ENCODE results near the gene NFATC2.

The NFATC2 gene

DNA sequence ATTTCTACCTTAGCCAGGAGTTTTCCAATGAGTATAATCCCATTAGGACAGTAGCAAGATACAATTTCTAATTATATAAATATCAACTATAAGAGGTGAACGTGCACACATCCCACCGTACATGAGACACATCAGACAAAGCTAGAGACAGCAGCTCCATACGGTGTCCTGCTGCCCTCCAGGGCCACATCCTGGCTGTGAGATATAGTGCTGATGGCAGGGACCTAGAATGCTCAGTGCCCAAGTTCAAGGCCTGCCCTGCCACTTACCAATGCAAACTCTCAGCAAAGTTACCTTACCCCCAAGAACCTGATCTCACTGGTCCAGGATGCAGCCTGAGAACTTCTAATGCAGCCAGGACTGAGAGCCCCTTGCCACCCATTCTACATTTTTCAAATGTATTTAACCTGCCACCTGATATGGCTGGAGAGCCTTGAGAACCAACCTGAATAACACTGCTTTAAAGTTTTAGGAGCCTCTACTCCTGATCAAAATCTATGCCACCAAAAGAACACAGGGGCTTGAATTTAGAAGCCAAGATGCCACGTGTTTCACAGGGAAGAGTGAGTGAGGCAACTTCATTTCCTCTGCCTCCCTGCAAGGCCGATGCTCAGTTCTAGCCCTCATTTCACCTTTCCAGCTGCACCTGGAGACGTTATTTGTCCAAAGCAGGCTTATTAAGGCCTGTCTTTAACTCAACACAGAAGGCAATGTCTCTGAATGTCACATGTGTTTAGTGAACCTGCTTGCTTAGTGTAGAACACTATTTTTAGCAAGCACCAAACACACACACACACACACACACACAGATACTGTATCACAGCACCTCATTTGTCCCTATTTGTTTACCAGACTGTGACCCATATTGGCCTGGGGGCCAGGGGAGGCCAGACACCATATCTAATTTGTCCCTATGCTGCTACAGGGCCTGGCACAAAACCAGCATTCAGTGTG, 6.1 kb downstream of the NFATC2 start:
- DNase-seq (ENCODE audit: low read depth), result no peak

DNA sequence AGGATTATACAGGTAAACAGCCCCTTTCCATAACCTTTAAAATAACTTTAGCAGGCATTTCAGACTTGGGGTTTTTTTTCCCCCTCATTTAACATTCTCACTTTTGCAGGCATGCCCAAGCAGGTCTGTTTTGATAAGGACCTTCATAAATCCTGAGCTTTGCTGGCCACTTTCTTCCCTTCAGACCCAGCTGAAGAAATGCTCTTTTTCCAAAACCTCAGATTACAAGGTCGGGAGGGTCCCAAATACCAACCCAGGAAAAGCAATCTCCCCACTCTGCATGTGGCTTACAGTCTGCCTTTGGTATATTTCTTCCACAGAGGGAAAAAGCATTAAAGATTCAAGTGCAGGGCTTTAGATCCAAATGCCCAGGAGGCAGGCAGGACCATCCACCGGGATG, 6.8 kb downstream of the NFATC2 start:
- DNase-seq (ENCODE audit: low read depth), result no peak

DNA sequence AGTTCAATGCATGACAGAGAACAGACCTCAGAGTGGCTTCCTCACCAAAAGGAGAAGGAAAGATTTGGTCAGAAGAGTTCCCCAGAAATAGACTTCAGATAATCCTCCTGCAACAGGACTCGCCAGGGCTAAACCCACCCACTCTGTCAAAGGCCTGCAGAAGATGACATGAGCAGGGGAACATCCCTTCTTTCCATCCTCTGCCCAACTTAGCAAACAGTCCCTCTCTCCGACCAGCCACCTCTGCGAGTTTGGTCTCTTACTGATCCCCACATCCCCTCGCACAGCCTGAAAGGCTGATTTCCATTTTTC, 7.5 kb downstream of the NFATC2 start:
- DNase-seq (ENCODE audit: low read depth), result no peak

DNA sequence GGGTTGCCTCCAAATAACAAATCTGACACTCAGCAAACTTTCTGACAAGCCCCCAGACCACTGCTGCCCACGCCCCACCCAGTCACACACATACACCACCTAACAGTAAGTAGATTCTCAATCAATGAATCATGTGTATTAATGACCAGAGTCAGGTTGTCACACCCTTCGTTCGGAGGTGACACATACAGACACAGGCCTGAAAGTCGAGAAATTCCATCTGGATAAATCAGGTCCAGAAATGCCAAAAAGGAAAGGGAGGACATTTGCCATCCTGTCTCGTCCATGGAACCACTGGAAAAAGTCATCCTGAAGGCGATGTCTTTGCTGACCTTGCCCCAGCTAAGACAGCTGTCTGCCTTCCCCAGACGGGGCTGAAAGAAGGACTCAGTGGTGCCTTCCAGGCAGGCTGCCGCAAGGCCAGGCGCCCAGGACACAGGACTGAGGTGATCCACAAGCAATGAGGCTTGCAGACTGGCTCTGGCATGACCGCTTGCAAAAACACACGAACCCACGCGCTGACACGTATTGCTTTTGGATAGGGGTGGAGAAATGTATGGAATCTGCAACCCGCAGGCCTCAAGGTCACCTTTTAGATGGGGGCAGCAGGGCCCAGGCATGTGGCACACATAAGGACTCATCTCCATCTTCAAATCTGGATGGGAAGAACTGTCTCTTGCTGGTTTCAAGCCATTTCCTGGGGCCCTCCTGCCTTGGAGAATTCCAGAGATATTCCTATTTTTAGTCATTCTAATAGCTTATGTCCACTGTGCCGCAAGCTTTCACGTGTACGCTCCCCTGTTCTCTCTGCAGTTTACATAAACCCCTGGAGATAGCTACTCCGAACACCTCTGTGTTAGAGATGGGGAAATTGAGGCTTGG, 9.0 kb downstream of the NFATC2 start:
- no peak for DNase-seq (ENCODE audit: low read depth)

DNA sequence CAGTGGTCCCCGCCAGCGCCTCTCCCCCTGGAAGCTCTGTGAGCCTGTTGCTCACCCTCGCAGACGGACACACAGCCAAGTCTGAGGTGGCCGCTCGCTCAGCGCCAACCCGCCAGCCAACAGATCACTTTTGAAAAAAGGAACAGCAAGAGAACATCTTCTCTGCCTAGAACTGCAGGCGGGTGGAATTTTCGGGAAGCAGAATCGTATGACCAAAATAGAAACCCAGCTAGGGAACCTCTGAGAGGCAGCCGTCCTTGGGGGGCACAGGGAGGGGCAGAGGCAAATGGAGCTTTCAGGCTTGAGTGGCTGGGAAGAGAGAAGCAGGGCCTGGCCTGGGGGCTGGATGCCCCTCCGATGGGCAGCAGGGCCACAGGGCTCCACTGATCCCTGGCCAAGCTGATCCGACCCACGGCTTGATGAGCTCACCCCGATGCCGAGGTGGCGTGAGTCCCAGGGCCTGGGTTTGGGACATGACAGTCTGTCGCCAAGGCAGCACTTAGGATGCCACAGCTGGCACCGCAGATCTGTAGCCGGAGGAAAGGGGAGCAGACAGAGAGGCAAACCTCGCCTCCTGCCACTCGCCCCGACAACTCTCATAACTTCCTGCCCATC, 9.8 kb downstream of the NFATC2 start:
- peak; percentile 25 for DNase-seq (ENCODE audit: low read depth)

DNA sequence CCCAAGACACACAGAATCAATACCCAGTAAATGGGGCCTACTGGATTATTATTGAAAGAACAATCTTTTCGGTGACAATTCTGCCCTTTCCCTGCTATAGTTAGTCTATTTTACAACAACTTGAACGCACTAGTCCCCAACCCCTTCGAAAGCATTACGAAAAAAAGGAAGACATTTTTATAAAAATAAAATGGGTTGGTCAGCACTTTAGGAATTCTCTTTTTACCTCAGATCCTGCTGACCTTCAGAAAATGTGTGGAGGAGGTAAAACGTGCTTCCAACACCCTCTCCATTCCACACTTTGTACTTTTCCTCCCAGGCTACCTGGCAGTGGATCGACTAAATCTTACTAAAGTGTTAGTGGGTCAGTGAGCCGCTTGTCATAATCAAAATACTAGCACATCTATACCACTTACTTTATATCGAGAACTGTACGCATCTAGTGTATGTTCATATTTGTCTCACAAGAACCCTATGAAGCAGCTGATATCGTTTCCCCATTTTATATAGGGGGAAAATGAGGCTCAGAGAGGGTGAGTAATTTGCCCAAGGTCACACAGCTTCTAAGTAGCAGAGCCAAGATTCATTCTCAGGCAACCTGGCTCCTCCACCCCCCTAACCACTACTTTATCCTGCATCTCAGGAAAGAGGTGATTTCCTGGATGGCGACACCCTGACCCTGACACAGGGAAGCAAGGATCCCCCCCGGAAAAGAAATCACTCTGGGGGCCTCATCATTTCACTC, 10.6 kb downstream of the NFATC2 start:
- DNase-seq (ENCODE audit: low read depth), result no peak

DNA sequence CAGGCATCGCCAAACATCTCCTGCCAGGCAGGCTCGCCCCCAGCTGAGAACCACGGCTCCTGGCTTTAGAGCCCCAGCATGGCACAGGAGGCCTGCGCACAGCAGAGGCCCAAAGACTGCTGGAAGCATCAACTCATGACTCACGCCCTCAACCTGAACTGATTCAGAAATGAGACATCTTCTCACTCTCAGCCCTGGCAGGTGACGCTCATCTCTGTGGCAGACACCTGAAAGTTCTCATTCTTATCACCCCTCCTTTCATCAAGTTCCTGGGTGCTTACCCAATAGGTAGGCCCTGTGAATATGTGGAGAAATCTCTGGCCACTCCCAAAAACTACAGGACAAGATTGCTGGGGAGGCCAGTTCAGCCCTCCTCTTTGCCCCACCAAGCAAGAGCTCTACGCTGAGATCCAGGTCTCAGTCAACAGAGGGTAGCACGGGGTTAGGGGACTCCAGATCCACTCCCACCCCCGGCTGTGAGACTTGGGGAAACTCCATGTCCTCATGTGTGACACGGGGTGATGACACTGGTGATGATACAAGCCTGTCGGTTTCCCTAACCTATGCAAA, 11.3 kb downstream of the NFATC2 start:
- no peak for DNase-seq (ENCODE audit: low read depth)

DNA sequence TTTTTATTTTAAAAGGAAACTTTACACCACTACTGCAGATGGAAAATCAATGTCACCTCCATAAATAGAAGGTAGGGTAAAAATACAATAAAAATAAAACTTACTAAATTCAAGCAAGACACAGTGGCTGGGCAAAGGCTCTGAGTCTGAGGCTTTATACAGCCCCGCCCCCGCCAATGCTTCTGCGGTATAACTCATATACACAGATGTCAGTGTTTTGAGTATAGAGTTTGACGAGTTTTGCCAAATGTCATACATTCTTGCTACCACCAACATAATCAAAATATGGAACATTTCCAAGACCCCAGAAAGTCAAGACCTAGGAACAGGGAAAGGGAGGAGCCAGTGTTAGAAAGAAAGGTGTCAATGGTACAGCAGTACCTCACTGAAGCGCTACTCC, 12.8 kb downstream of the NFATC2 start:
- no peak for DNase-seq (ENCODE audit: low read depth)

DNA sequence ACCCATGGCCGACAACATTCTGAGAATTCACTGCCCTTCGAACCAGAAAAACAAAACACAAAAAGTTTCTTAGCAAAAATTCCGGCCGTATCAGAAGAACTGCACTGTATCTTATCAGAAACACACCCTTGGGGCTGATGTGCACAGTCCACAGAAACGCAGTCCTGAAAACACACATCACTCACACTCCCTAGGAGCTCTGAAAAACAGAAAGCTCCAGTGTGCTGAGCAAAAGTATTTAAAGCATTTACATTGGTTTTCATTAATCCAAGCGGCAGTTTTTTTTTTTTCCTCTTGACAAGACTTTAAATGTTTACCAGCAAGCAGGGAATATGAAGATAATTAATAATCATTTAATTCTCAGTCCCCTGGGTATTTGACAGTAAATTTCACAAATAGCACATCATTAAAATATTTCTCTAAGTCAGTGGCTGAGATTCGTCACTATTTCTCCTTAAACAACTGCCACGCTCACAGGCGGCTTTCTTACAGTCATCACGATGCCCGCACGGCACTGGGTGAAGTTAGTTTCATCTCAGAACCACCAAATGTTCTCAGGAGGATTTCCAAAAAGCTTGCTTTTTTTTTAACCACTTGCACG, 13.3 kb downstream of the NFATC2 start:
- peak; percentile 48 for DNase-seq (ENCODE audit: low read depth)

DNA sequence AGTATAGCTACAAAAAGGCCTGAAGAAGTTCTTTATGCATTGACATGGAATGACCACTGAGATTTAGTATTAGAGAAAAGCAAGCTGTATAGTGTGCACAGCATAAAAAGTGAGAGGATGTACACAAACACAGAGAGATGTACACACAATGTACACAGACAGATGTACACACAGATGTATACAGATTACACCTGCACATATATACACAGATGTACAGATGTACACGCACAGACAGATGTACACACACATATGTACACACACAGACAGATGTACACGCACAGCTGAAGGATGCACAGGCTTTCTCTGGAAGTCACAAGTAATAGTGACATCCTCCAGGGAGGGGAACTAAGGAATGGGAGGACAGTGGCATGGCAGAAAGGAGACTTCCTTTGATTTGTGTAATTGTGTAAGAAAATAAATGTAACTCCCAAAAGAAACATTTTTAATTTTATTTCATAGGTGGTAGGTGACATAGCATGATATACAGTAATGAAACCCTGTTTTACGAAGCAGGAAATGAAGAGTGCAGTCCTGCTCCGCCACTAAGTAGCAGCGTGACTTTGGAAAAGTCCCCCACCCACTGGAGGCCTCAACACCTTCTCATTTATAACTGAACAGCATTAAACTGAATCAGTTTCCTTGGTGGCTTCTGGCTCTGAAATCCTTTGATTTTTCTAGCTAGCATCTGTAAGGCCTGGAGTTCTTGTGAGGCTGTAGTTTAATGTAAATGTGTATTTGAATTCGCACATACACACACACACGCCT, 14.1 kb downstream of the NFATC2 start:
- DNase-seq (ENCODE audit: low read depth), result no peak

DNA sequence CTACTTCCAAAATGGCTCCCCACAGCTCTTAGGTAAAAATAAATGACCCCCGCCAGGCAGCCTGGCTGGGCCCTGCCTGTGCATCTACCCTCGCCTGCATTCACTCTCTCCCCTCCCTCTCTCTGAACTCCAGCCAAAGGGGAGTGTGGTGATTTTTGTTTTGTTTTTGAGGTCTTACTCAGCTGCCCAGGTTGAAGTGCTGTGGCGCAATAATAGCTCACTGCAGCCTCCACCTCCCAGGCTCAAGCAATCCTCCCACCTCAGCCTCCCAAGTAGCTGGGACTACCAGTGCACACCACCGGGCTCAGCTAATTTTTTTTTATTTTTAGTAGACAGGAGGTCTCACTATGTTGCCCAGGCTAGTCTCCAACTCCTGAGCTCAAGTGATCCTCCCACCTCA, 15.8 kb downstream of the NFATC2 start:
- no peak for DNase-seq (ENCODE audit: low read depth)

DNA sequence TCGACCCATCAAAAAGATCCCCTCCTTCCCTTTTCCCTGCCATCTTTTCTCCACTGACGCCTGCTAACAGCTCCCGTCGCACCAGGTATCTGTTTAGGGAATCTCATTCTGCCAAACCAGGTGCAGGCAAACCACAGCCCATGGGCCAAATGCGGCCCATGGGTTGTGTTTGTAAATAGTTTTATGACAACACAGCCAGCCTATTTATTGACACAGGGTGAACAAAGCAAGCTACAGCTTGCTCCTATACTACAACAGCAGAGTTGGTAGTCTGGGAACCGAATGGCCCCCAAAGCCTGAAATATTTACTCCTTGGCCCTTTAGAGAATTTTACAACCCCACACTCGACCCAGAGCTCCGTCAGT, 16.4 kb downstream of the NFATC2 start:
- no peak for DNase-seq (ENCODE audit: low read depth)

DNA sequence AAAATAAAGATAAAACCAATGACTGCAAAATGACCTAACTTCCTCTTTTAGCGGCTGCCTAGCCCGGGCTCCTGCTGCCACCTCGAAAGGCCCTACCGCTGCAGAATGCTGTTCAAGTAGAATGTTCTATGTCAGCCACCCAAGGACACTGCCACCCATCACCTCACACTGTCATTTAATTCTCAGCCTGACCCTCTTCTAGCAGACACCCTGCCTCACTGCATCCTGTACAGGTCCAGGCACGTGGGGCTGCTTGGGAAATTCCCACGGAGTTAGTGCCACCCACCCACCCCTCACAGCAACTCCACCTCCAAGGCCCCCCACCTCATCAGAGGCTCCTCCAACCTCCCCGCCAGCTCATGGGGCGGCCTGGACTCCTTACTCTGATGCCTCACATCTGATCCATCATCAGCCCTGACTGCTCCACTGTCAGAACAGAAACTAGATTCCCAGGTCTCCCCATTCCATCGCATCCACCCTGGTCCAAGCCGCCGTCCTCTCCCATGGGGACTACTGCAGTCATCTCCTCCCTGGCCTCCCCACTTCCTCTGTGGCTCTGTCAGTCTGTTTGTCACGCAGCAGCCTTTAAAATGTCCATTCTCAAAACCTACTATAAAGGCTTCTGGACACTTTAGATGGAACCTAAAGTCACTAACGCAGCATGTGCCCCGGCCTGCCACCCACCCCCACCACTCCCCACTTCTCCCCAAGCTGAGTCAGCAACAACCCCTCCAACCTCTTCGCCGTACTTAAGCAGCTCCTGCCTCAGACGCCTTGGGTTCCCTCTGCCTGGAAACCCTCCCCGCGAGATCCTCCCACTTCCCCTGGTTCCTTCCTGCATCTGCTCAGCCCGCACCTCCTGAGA, 17.0 kb downstream of the NFATC2 start:
- no peak for DNase-seq (ENCODE audit: low read depth)

DNA sequence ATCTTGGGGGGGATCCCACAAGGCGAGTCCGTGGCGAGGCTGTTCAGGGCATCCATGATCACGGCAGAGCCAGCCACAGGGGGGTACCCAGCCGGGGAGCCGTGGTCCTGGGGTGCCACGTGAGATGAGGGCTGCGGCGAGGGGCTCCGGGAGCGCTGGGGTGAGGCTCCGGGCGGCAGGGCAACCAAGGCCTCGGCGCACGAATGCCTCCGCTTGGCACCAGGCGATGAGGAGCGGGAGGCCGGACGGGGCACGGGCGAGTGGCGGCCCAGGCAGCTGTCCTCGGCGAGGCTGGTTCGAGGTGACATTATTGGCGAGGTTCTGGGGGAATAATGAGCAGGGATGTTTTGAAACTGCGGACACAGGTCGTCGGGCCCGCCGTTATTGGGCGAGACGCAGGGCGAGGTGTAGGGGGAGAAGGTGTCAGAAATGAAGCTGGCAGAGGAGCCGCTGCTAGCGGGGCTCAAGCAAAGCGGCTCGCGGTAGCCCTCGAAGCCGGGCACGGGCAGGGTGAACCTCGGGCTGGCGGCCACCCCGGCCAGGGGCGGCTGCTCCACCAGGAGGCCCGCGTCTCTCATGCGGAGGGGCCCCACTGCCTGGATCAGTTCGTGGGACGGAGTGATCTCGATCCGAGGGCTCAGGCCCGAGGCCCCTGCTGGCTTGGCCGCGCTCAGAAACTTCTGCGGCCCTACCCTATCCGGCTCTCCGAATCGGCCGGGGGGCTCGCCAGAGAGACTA, 19.1 kb downstream of the NFATC2 start:
- DNase-seq (ENCODE audit: low read depth), result no peak

DNA sequence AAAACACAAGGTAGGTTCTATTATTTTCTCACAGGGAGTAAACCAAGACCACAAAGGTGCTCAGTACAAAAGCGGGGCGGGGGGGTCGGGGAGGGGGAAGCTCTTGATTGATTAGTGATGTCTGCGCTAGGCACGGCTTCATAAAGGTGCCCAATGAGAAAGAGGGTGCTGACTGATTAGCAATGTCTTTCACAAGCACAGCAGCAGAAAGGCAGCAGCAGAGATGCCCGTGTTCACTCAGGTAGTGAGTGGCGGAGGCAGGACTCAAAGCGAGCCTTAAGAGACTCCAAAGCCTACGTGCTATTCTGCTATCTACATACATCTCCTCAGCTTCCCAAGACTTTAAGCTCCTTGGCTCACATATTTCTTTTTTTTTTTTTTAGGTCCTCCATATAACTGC, 20.3 kb downstream of the NFATC2 start:
- no peak for DNase-seq (ENCODE audit: low read depth)

DNA sequence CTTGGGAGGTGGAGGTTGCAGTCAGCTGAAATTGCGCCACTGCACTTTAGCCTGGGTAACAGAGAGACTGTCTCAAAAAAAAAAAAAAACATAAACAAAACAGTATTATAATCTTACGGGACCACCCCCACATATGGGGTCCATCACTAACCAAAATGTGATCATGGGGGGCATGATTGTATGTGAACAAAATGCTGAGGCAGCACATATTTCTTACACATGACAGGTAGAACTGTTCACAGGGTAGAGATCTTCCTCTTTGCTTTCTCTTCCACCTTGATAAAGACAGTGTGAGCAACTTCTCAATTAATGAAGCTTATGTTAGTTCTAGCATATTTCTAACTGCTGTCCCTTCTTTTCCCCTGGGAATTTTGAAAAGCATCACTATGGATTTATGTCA, 24.7 kb downstream of the NFATC2 start:
- DNase-seq (ENCODE audit: low read depth), result no peak

DNA sequence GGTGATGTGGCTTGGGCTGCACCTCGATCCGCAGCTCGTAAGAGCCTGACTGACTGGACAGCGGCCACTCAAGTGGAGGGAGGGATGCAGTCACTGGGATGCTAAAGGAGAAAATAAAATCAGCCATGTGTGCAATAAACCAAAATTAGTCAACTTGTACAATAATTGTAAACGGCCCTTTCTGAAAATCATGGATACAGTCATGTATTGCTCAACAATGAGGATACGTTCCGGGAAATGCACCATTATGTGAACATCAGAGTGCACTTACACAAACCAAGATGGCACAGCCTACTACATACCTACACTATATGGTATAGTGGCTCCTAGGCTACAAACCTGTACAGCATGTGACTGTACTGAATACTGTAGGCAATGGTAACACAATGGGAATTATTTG, 25.7 kb downstream of the NFATC2 start:
- no peak for DNase-seq (ENCODE audit: low read depth)

DNA sequence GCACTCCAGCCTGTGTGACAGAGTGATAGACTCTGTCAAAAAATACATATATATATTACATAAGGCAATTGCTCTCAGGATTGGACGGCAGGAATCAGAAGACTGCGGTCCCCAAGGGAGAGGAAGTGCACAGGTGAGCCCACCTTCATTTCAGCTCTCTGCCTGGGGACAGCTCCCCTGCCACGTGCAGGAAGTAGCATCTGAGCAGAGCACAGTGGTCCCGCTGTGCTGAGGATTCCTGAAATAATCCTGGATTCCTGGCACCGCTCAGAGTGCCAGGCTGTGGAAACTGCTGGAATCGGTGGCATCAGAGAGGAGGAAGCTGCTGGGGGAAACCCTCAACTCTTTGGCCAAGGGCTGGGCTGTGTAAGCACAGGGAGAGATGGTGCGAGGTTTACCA, 27.7 kb downstream of the NFATC2 start:
- DNase-seq (ENCODE audit: low read depth), result no peak

DNA sequence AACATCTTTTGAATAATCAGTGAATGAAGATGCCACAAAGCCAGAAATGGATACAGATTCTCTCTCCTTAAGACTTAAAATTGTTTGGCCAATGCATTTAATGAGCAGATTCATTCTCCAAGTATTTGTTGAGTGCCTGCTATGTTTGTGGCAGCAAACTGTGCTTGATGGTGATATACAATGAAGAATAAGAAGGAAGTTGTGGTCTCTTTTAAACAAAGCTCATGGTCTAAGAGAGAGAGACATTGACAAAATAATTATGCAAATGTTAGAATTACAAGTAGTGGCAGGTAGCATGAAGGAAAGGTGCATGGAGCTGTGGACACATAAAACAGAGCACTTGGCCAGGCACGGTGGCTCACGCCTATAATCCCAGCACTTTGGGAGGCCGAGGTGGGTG, 28.3 kb downstream of the NFATC2 start:
- DNase-seq (ENCODE audit: low read depth), result no peak
